Right lobe of liver (tissue), 4 donors: ENCODE results near the gene ANKRD44.

Source experiments
- POLR2A ChIP-seq: fragments of 450-650 bp; IDR thresholded peaks from one replicate; pipeline ENCODE4 v1.6.1; 2017; ENCODE audit warnings: antibody characterized with exemption, mild to moderate bottlenecking
- TF ChIP-seq, protein P1 (sequence below), 4 donors: fragments of 200-600 bp in 3 of 4; fragments of 450-650 bp in 1 of 4; IDR thresholded peaks; one replicate each; pipeline versions ENCODE4 v1.5.1 to v1.8.0; 2016 to 2022; ENCODE audit warnings: antibody characterized with exemption in 4 of 4, mild to moderate bottlenecking in 2 of 4
- donor health status: DM: no; HTN: no; CAD: no.
- donor health status: DM: no; HTN: no; CAD: no.
- donor health status: DM: no; HTN: yes; CAD: no.

- TF ChIP-seq, protein P1, sequence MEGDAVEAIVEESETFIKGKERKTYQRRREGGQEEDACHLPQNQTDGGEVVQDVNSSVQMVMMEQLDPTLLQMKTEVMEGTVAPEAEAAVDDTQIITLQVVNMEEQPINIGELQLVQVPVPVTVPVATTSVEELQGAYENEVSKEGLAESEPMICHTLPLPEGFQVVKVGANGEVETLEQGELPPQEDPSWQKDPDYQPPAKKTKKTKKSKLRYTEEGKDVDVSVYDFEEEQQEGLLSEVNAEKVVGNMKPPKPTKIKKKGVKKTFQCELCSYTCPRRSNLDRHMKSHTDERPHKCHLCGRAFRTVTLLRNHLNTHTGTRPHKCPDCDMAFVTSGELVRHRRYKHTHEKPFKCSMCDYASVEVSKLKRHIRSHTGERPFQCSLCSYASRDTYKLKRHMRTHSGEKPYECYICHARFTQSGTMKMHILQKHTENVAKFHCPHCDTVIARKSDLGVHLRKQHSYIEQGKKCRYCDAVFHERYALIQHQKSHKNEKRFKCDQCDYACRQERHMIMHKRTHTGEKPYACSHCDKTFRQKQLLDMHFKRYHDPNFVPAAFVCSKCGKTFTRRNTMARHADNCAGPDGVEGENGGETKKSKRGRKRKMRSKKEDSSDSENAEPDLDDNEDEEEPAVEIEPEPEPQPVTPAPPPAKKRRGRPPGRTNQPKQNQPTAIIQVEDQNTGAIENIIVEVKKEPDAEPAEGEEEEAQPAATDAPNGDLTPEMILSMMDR (IDR thresholded peaks at IDR 0.05) = no peak
- no peak for TF ChIP-seq POLR2A
These were observed 342.8 kb downstream of the ANKRD44 start for GRCh38 chr2:196967775-196968174.
